Fibroblast of pulmonary artery (primary cell): ENCODE results near the gene PSMA5.
A peak's percentile ranks its signal among the peaks of the same experiment; 100 is the strongest.

Source experiments
- DNase-seq: peaks from one replicate; pipeline ENCODE4 v3.0.0-alpha.2; 2010; ENCODE audit warnings: low read depth
- H3K4me3 ChIP-seq: replicated peaks from 2 replicates; pipeline ENCODE4 v1.5.1; 2011; ENCODE audit warnings: low read depth, mild to moderate bottlenecking, control low read depth, low read length, moderate library complexity
- TF ChIP-seq, protein P1 (sequence below): IDR thresholded peaks from 2 replicates; pipeline ENCODE4 v1.5.1; 2011; ENCODE audit warnings: mild to moderate bottlenecking, control low read depth, low read length, inconsistent platforms; ENCODE audit errors: missing control alignments

PSMA5 gene

DNA sequence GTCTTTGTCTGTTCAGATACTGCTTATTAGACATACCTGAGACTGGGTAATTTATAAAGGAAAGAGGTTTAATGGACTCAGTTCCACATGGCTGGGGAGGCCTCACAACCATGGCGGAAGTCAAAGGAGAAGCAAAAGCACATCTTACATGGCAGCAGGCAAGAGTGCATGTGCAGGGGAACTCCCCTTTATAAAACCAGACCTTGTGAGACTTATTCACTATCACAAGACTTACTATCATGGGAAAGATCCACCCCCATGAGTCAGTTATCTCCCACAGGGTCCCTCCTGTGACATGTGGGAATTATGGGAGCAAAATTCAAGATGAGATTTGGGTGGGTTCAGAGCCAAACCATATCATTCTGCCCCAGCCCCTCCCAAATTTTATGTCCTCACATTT lies 7.1 kb upstream of the PSMA5 start:
- no peak for DNase-seq
- TF ChIP-seq, protein P1, sequence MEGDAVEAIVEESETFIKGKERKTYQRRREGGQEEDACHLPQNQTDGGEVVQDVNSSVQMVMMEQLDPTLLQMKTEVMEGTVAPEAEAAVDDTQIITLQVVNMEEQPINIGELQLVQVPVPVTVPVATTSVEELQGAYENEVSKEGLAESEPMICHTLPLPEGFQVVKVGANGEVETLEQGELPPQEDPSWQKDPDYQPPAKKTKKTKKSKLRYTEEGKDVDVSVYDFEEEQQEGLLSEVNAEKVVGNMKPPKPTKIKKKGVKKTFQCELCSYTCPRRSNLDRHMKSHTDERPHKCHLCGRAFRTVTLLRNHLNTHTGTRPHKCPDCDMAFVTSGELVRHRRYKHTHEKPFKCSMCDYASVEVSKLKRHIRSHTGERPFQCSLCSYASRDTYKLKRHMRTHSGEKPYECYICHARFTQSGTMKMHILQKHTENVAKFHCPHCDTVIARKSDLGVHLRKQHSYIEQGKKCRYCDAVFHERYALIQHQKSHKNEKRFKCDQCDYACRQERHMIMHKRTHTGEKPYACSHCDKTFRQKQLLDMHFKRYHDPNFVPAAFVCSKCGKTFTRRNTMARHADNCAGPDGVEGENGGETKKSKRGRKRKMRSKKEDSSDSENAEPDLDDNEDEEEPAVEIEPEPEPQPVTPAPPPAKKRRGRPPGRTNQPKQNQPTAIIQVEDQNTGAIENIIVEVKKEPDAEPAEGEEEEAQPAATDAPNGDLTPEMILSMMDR, result no peak
- no peak overlapping the region for H3K4me3 ChIP-seq

DNA sequence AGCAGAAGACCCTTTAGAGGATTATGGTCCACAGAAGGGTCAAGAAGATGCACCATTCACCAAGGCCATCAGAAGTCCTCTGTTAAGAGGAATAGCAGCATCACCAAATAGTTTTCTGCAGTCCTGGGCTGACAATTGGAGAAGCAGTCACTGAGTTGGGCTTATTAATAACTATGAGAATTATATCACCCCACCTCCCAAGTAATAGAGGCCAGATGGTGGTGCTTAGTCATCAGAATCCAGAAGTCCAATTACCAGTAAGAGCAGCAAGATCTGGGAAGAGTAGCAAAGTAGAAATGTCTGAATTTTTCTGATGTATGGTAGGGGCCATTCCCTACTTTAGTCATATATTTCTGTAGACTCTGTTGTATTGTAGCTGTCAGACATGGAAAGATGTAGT lies 6.1 kb upstream of the PSMA5 start:
- TF ChIP-seq, protein P1, result no peak
- no peak for DNase-seq
- H3K4me3 ChIP-seq, result no peak overlapping the region

DNA sequence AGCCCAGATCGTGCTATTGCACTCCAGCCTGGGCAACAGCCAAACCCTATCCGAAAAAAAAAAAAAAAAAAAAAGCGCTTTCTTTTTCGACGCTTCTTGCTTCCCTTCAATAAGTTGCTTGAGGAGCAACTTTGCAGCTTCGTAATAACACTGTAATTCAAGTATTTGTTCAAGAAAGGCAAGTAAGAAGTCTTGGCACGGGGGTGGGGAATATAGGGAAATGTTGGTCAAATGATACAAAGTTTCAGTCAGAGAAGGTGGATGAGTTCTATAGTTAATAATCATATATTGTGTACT lies 871 bp upstream of the PSMA5 start:
- TF ChIP-seq, protein P1, result no peak
- DNase-seq, result peak; percentile 16
- H3K4me3 ChIP-seq, result peak overlapping the region; percentile 97

DNA sequence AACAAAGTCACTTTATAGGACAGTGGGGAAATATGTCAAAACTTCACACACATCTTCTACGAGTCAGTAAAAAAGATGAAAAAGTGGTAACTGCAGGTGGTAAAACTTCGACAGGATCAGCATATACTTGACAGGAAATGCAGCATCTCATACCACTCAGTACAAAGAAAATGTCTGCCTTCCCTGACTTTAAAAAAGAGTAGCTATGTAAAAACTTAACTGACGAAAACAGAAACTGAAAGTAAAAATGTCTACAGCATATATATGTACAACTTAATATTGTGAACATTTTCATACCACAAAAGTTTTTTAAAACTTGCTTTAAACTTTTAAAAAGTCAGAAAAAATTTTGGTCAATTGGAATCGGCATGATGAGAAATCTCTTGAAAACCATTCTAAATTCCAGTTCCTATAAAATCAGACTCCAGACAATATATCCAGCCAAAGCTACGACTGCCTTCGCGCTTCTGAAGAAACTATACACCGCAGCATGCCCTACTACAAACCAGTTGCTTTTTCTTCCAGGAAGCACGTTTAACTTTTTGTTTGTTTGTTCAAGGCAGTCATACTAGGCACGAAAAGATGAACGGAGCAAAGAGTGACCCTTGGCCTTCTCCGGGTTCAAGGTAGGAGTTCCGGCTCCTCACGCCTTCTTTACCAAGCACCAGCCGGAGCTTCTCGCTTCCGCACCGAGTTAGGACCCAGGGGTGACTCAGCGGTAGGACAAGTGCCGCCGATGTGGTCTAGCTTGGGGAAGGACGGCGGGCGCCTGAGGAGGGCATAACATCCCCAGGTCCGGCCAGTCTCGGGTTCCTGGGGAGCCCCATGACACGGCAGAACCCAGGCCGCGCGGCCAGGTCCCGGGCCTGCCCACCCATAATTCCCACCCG lies 612 bp downstream of the PSMA5 start:
- TF ChIP-seq, protein P1, result no peak
- peak overlapping the region; percentile 97 for H3K4me3 ChIP-seq
- DNase-seq, result peak; percentile 38

DNA sequence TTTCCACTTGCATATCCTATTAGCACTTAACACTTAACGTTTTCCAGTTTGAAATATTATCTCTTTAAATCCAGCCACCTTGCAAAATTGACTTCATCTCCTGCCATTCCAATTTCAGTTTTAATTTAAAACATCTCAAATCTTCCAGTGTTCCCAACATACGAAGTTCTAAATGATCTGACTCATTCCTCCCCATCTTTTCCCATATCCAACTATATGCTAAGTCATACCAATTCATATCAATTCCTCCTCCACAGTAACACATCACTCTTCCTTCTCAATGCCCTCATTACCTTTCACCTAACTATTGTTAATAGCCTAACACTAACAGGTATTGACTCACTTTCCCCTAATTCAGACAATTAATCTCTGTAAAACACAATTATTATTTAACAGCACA lies 2.8 kb downstream of the PSMA5 start:
- H3K4me3 ChIP-seq, result no peak overlapping the region
- DNase-seq, result no peak
- TF ChIP-seq, protein P1, result no peak

DNA sequence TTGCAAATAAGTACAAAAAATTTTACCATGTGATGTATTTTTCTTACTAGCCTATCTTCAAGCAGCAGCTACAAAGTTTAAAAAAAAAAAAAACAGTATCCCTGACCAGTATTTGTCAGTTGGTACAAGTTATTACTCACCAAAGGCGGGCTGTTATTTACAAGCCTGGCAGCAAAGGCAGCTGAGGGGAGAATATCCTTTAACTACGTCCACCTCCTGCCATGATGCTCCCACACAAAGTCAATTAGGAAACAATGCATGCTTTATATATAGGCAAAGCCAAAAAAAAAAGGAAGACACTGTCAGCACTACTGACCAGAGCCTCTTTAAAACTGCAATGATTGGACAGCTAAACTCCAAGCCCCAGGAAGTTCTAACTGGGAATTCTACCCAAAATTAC lies 13.7 kb downstream of the PSMA5 start:
- no peak for DNase-seq
- H3K4me3 ChIP-seq, result no peak overlapping the region
- TF ChIP-seq, protein P1, result no peak

DNA sequence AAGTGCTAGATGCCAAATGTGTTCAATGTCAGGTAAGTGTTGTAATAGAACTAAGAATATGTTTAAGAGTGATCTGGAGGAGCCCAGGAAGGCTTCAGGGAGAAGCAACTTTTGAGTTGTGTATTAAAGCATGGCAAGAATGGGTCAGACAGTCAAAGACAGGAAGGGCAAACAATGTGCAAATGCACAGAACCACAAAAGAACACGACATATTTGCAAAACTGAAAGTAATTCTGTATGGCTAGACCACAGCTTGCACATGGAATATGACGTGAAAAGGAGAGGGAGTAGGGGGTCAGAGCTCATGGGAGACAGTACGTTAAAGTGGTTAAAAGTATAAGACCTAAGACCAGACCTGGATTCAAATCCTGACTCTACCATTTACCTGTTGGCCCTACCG lies 21.4 kb downstream of the PSMA5 start:
- TF ChIP-seq, protein P1, result no peak
- DNase-seq, result no peak
- H3K4me3 ChIP-seq, result no peak overlapping the region
